AML-193 (cell line): Measurements from ENCODE around the gene MB21D2.
A peak's percentile ranks its signal among the peaks of the same experiment; 100 is the strongest.
"Not testable (repeated sequence)": the region's sequence is repeated elsewhere in the genome, so short reads cannot be mapped to it uniquely, and the experiment has no call there.

Experiments
- DNase-seq, 2 experiments: peaks; one replicate each; lab custom pipeline; 2025; lab: John Stamatoyannopoulos, UW

Gene MB21D2

GRCh38 chr3:192858849-192859585 is 58.6 kb downstream of the MB21D2 start:
- no peak for DNase-seq

GRCh38 chr3:192857260-192857661 is 60.4 kb downstream of the MB21D2 start:
- no peak for DNase-seq

- DNase-seq: no peak
Observed at GRCh38 chr3:192855434-192855833, 62.2 kb downstream of the MB21D2 start.

- DNase-seq: peak; percentile 44 to 66
Observed at GRCh38 chr3:192851821-192852372, 65.8 kb downstream of the MB21D2 start.

GRCh38 chr3:192850451-192850981 is 67.1 kb downstream of the MB21D2 start:
- DNase-seq: no peak

GRCh38 chr3:192849821-192850220 is 67.8 kb downstream of the MB21D2 start:
- not testable (repeated sequence) for DNase-seq

GRCh38 chr3:192848371-192849233 is 69.1 kb downstream of the MB21D2 start:
- DNase-seq: no peak

- DNase-seq: no peak
Observed at GRCh38 chr3:192847941-192848340, 69.7 kb downstream of the MB21D2 start.

- DNase-seq: no peak
Observed at GRCh38 chr3:192845526-192845855, 72.2 kb downstream of the MB21D2 start.

- no peak for DNase-seq
Observed at GRCh38 chr3:192844836-192845525, 72.7 kb downstream of the MB21D2 start.

- no peak for DNase-seq
Observed at GRCh38 chr3:192844486-192844765, 73.2 kb downstream of the MB21D2 start.

GRCh38 chr3:192843723-192844485 is 73.8 kb downstream of the MB21D2 start:
- no peak for DNase-seq

GRCh38 chr3:192843119-192843518 is 74.5 kb downstream of the MB21D2 start:
- no peak for DNase-seq

GRCh38 chr3:192842711-192843110 is 74.9 kb downstream of the MB21D2 start:
- no peak for DNase-seq

GRCh38 chr3:192842138-192842537 is 75.5 kb downstream of the MB21D2 start:
- DNase-seq: no peak

- DNase-seq: no peak
Observed at GRCh38 chr3:192841428-192841827, 76.2 kb downstream of the MB21D2 start.

- no peak for DNase-seq
Observed at GRCh38 chr3:192840143-192840836, 77.4 kb downstream of the MB21D2 start.

GRCh38 chr3:192835818-192836815 is 81.5 kb downstream of the MB21D2 start:
- DNase-seq: no peak

- no peak for DNase-seq
Observed at GRCh38 chr3:192834428-192834827, 83.2 kb downstream of the MB21D2 start.
